ENCODE results near the gene WIPF2. TPM values are rescaled to one million over a fixed set of nuclear protein-coding genes. Genes with fewer than 3 reads are reported as not detected.
A peak's percentile ranks its signal among the peaks of the same experiment; 100 is the strongest.

The WIPF2 gene
- 10 to 100 TPM; 17.3 to 21.3 TPM for total RNA-seq
- polyA plus RNA-seq (2013, experiment 1 of 2), result 14.6 TPM
- polyA plus RNA-seq (2013, experiment 2 of 2), result 20.7 TPM
- total RNA-seq, result 33.2 to 115 (median 53.6) reads per million in 172 experiments

GRCh38 chr17:40218740-40219593 is at the start of gene WIPF2:
Gene WIPF2, plus strand, starts transcription at chr17:40219304. Its CDS starts 37,156 bp downstream, at chr17:40256460.
- Histone ChIP-seq H3K27me3 (ENCODE audit: control insufficient read depth in 1 of 2, insufficient read depth in 2 of 2, low read length in 2 of 2) (no peaks in the 10 kb centered on the region), H3K4me3 (ENCODE audit: low read length) (peak within 1 kb of the TSS; percentile 58), H3K4me1 (ENCODE audit: insufficient read depth, low read length) (peaks cover 25% of the 10 kb centered on the region), H3K36me3 (ENCODE audit: insufficient read depth, low read length) (peaks cover 2% of the 10 kb centered on the region), H3K27ac (ENCODE audit: low read depth in 1 of 2, low read length in 2 of 2) (peak within 1 kb of the TSS; percentile 86 to 97), H3K9me3 (ENCODE audit: control insufficient read depth in 1 of 2, insufficient read depth in 1 of 2, low read length in 2 of 2) (no peaks in the 10 kb centered on the region)
- Mint-ChIP-seq H3K27ac (peak within 1 kb of the TSS; percentile 88), H3K4me1 (ENCODE audit: low read depth) (peaks cover 34% of the 10 kb centered on the region), H3K4me3 (peak within 1 kb of the TSS; percentile 94), H3K36me3 (ENCODE audit: low read depth) (peaks cover 8% of the 10 kb centered on the region), H3K27me3 (no peaks in the 10 kb centered on the region), H3K9me3 (no peaks in the 10 kb centered on the region)
- ATAC-seq (ENCODE audit: poor library complexity), result peak; percentile 90
- ChIA-PET CTCF (interaction anchor here (0.6 to 3.0 kb wide), 12 partner anchors 17 to 239 kb away, joined by 3 to 12 read pairs (median 4); partner anchors contain the start of gene PSMD3), POLR2A (interaction anchor here (0.6 to 2.0 kb wide), 25 partner anchors 10 to 758 kb away, joined by 3 to 17 read pairs (median 4); partner anchors contain the start of genes CASC3, CDC6, CDK12 and MED24)
- peak; percentile 62 for TF ChIP-seq CTCF (IDR thresholded peaks at IDR 0.05)
- peak; percentile 91 to 98 (median 95) for DNase-seq
- intact Hi-C loops (cut with DNase I, micrococcal nuclease), result loop anchor here (1.0 kb wide), 2 partner anchors 17 to 68 kb away; partner anchors contain the start of gene CDC6 (in 1 of the 2)

- Mint-ChIP-seq H3K27me3 (no peaks in the 10 kb centered on the region), H3K4me3 (no peak overlapping the region), H3K9me3 (no peaks in the 10 kb centered on the region), H3K36me3 (ENCODE audit: low read depth) (peaks cover 89% of the 10 kb centered on the region), H3K27ac (no peak overlapping the region), H3K4me1 (ENCODE audit: low read depth) (peaks cover 9% of the 10 kb centered on the region)
- intact Hi-C loops (cut with DNase I, micrococcal nuclease), result no loop called here
- H3K4me3 ChIP-seq (ENCODE audit: low read length), result no peak overlapping the region
- no peak for TF ChIP-seq CTCF (IDR thresholded peaks at IDR 0.05)
- ChIA-PET CTCF (interaction anchor here (1.4 kb wide), 1 partner anchor 21 kb away, joined by 4 read pairs; no protein-coding TSS in a partner anchor), POLR2A (no interaction called here)
- peaks cover 75% of the 10 kb centered on the region for H3K36me3 ChIP-seq (ENCODE audit: insufficient read depth, low read length)
- no peak overlapping the region for H3K27ac ChIP-seq (ENCODE audit: low read depth in 1 of 2, low read length in 2 of 2)
- ATAC-seq (ENCODE audit: poor library complexity), result no peak
- H3K4me1 ChIP-seq (ENCODE audit: insufficient read depth, low read length), result no peaks in the 10 kb centered on the region
- no peaks in the 10 kb centered on the region for H3K9me3 ChIP-seq (ENCODE audit: control insufficient read depth in 1 of 2, insufficient read depth in 1 of 2, low read length in 2 of 2)
- no peaks in the 10 kb centered on the region for H3K27me3 ChIP-seq (ENCODE audit: control insufficient read depth in 1 of 2, insufficient read depth in 2 of 2, low read length in 2 of 2)
- DNase-seq, result no peak
Observed at GRCh38 chr17:40170325-40170724, 48.8 kb upstream of the WIPF2 start.

GRCh38 chr17:40171750-40172149 is 47.4 kb upstream of the WIPF2 start:
- DNase-seq, result no peak
- intact Hi-C loops (cut with DNase I, micrococcal nuclease), result no loop called here
- Mint-ChIP-seq H3K4me1 (ENCODE audit: low read depth) (peaks cover 11% of the 10 kb centered on the region), H3K27me3 (no peaks in the 10 kb centered on the region), H3K27ac (no peak overlapping the region), H3K4me3 (no peak overlapping the region), H3K9me3 (no peaks in the 10 kb centered on the region), H3K36me3 (ENCODE audit: low read depth) (peaks cover 83% of the 10 kb centered on the region)
- Histone ChIP-seq H3K9me3 (ENCODE audit: control insufficient read depth in 1 of 2, insufficient read depth in 1 of 2, low read length in 2 of 2) (no peaks in the 10 kb centered on the region), H3K27ac (ENCODE audit: low read depth in 1 of 2, low read length in 2 of 2) (no peak overlapping the region), H3K4me1 (ENCODE audit: insufficient read depth, low read length) (peaks cover 1% of the 10 kb centered on the region), H3K27me3 (ENCODE audit: control insufficient read depth in 1 of 2, insufficient read depth in 2 of 2, low read length in 2 of 2) (no peaks in the 10 kb centered on the region), H3K4me3 (ENCODE audit: low read length) (no peak overlapping the region), H3K36me3 (ENCODE audit: insufficient read depth, low read length) (peaks cover 61% of the 10 kb centered on the region)
- ChIA-PET CTCF (interaction anchor here (1.1 kb wide), 1 partner anchor 59 kb away, joined by 4 read pairs; no protein-coding TSS in a partner anchor), POLR2A (no interaction called here)
- TF ChIP-seq CTCF (IDR thresholded peaks at IDR 0.05), result no peak
- ATAC-seq (ENCODE audit: poor library complexity), result no peak
